ENCODE results near the gene HMX2. TPM values are rescaled to one million over a fixed set of nuclear protein-coding genes. Genes with fewer than 3 reads are reported as not detected.

HMX2 gene
- total and polyA plus RNA-seq, 12 donors = not detected

DNA sequence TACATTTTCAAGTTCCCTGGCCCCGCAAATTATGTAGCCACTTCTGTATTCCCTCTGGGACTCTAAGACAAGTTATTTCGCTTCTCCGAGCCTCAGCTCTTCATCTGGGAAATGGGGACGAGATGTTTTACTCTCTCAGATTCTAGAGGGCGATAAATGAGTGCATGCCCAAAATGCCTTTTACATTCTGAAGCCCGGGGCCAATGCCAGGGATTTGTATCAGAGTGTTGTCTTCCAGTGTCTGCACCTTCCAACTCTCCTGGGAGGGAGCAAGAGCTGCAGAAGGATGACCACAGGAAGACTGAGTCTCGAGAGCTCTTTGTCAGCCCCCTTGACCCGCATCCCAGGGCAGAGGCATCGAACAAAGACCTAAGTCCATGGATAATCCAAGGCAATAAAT is 46.1 kb downstream of the HMX2 start:
- H3K4me1 ChIP-seq = no peaks in the 10 kb centered on the region
- H3K36me3 ChIP-seq = peaks cover 0 to 11% (median 0%) of the 10 kb centered on the region in 9 donors
- no peak overlapping the region for H3K4me3 ChIP-seq
- WGBS, 2 donors = 92 to 94% methylated on average over 9 of the region's 9 CpGs
- H3K27ac ChIP-seq = no peak overlapping the region
- intact Hi-C loops (cut with DNase I) = no loop called here
- no peaks in the 10 kb centered on the region for H3K9me3 ChIP-seq
- no peaks in the 10 kb centered on the region for H3K27me3 ChIP-seq
- DNase-seq = no peak
- ATAC-seq = no peak
- no peak for TF ChIP-seq CTCF (IDR thresholded peaks at IDR 0.05)

Other genes starting within 250 kb of the HMX2 start
- gene FAM24A, start 237.5 kb upstream of the HMX2 start, total RNA-seq = not detected
- gene FAM24A, start 237.5 kb upstream of the HMX2 start, polyA plus RNA-seq = not detected
- 1 to 10 TPM; 4.9 to 8.4 (median 6.3) TPM for gene C10orf88, start 193.9 kb upstream of the HMX2 start, total RNA-seq
- 1 to 10 TPM; 3.0 to 8.0 TPM for gene C10orf88, start 193.9 kb upstream of the HMX2 start, polyA plus RNA-seq
- gene PSTK, start 167.7 kb upstream of the HMX2 start, total RNA-seq = 1 to 10 TPM; 1.4 to 3.7 (median 2.2) TPM
- gene PSTK, start 167.7 kb upstream of the HMX2 start, polyA plus RNA-seq = 1 to 10 TPM; 1.7 to 3.8 TPM
- 10 to 100 TPM in 8 of 10 donors, 1 to 10 TPM in 2; 7.8 to 14.4 (median 10.9) TPM for gene IKZF5, start 139.3 kb upstream of the HMX2 start, total RNA-seq
- 10 to 100 TPM in 1 of 2 donors, 1 to 10 TPM in 1; 3.8 to 12.1 TPM for gene IKZF5, start 139.3 kb upstream of the HMX2 start, polyA plus RNA-seq
- gene ACADSB, start 139.1 kb upstream of the HMX2 start, total RNA-seq = 100 to 1,000 TPM in 4 of 10 donors, 10 to 100 TPM in 6; 54.6 to 114 (median 96.4) TPM
- 1 to 10 TPM; 6.8 to 8.7 TPM for gene ACADSB, start 139.1 kb upstream of the HMX2 start, polyA plus RNA-seq
- not detected for gene HMX3, start 12.2 kb upstream of the HMX2 start, total RNA-seq
- not detected for gene HMX3, start 12.2 kb upstream of the HMX2 start, polyA plus RNA-seq
- 10 to 100 TPM; 24.4 to 40.9 (median 30.4) TPM for gene BUB3, start 6.3 kb downstream of the HMX2 start, total RNA-seq
- 10 to 100 TPM; 11.4 to 42.0 TPM for gene BUB3, start 6.3 kb downstream of the HMX2 start, polyA plus RNA-seq